NB4 (cell line): Measurements from ENCODE around the gene TMED9.
A peak's percentile ranks its signal among the peaks of the same experiment; 100 is the strongest.

Experiments
- DNase-seq: peaks from one replicate; pipeline ENCODE4 v3.0.0; 2010; ENCODE audit warnings: low read depth
- H3K4me3 ChIP-seq: one replicate; pipeline ENCODE4 v1.5.1; 2011; ENCODE audit warnings: mild to moderate bottlenecking, low read depth, low read length, moderate library complexity
- CTCF ChIP-seq: IDR thresholded peaks from one replicate; pipeline ENCODE4 v1.5.1; 2012; ENCODE audit warnings: low read depth, low read length
- MAX ChIP-seq: IDR thresholded peaks from 2 replicates; pipeline ENCODE4 v1.6.1; 2011; ENCODE audit warnings: low read depth, low read length
- MYC ChIP-seq: IDR thresholded peaks from 2 replicates; pipeline ENCODE4 v1.6.1; 2011; ENCODE audit warnings: low read depth, low read length
- POLR2A ChIP-seq: IDR thresholded peaks from 2 replicates; pipeline ENCODE4 v1.6.1; 2011; ENCODE audit warnings: mild to moderate bottlenecking; ENCODE audit not compliant: insufficient read length; ENCODE audit errors: extremely low read depth

The TMED9 gene

GRCh38 chr5:177605078-177605477 is 13.1 kb downstream of the TMED9 start:
- TF ChIP-seq MYC, result no peak
- TF ChIP-seq MAX, result no peak
- no peak for TF ChIP-seq CTCF
- no peak for TF ChIP-seq POLR2A
- no peak overlapping the region for H3K4me3 ChIP-seq
- DNase-seq, result no peak

- TF ChIP-seq CTCF, result no peak
- TF ChIP-seq MYC, result no peak
- TF ChIP-seq MAX, result no peak
- no peak for TF ChIP-seq POLR2A
- H3K4me3 ChIP-seq, result no peak overlapping the region
- DNase-seq, result no peak
Observed at GRCh38 chr5:177605667-177606066, 13.7 kb downstream of the TMED9 start.

- no peak for TF ChIP-seq MAX
- TF ChIP-seq MYC, result no peak
- no peak for TF ChIP-seq CTCF
- no peak for TF ChIP-seq POLR2A
- no peak for DNase-seq
- no peak overlapping the region for H3K4me3 ChIP-seq
Observed at GRCh38 chr5:177606071-177607051, 14.4 kb downstream of the TMED9 start.

- H3K4me3 ChIP-seq, result no peak overlapping the region
- no peak for DNase-seq
- TF ChIP-seq MAX, result no peak
- no peak for TF ChIP-seq MYC
- no peak for TF ChIP-seq CTCF
- TF ChIP-seq POLR2A, result no peak
Observed at GRCh38 chr5:177607115-177607451, 15.1 kb downstream of the TMED9 start.

- peak; percentile 79 for DNase-seq
- TF ChIP-seq CTCF (peak; percentile 88), MYC (0 out of 2 replicates have a peak, but pooled peaks have one; percentile 19), MAX (peak; percentile 37; the same call in 1 of the 2 replicates), POLR2A (no peak)
- H3K4me3 ChIP-seq, result no peak overlapping the region
Observed at GRCh38 chr5:177607452-177608192, 15.6 kb downstream of the TMED9 start.
